Measurements from ENCODE around the gene EPX.

EPX gene

DNA sequence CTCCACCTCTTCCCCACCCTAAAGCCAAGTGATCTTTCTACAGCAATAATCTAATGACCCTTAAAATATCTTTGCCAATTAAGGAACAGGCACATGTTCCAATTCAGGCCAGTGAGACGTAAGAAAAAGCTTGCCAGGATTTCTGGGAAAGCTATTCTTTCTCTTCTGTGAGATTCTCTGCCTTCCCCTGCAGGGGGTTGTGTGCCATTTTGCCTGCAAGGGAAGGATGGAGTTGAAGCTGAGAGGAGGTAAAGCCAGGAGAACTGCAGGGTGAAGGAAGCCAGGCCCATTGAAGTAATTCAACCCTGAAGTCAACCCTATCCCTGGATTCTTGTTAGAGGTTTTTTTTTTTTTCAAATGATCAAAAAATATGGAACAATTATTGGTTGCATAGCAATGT lies 36.9 kb downstream of the EPX start:
- DNase-seq, result no peak

DNA sequence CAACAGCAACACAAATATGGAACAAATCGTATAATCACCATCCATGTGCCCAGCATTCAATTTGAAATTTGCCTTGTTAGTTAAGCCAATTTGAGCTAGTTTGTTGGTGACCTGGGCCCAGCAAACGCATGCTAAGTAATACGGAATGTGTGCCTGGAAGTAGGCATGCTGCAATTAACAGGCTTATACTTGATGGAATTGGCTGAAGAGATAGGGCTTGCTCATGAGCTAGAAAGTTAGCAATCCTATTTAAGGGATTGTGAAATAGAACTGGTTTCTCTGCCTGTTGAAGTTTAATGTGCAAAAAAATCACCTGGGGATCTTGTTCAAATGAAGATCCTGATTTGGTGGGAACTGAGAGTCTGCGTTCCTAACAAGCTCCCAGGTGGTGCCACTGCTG lies 37.4 kb downstream of the EPX start:
- no peak for DNase-seq

DNA sequence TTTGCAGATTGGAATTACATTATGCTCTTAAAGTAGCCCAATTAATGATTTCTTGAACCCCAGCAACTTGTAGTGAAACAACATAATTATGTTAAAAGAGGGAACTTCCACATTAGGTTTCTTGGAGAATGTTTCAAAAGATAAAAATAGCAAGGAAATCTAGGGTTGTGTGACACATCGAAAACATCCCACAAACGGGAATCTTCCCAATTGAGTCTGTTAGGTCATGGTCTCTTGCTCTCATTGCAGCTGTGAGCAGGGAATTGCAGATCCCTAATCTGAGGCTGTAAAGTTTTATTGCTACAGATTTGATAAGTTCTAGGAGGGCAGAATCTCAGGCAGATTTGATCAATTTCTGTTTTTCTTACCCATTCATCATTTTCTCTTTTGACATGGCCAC lies 39.1 kb downstream of the EPX start:
- no peak for DNase-seq

DNA sequence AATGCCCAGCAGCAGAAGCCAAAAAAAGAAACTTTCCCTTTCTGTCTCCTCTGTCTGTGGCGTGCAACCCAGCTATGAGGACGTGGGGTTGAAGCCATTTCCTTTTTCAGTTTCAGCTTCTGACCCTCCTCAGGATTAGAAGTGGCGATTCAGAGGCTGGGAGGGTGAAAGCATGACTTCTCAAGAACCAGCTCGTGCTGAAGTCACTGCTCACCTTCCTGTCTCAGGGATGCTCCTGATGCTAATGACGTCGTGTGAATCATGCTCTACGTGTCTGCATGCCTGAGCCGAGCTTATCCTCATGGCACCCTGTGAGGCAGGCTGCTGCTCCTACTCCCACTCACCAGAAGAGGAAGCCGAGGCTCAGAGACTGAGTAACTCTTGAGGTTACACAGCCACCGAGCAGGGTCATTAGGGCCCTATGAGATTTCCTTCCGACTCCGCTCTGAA lies 40.2 kb downstream of the EPX start:
- DNase-seq, result no peak

DNA sequence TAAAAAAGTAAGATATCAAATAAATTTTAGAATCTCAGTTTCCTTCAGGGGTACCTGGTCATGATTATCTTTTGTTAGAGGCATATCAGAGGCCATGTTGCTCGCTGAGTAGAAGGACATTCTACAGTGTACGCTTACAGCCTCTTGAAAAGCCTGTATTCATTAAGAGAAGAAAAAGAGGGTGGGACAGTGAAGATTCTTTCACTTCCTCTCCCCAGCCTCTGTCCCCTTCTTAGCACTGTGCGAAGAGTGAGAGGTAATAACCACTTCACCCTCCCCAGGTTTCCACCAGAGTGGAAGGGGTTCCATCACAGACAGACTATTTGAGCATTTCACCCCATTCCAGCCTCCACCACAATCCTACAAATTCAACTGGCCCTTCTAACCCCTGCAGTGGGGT lies 41.0 kb downstream of the EPX start:
- DNase-seq, result no peak

DNA sequence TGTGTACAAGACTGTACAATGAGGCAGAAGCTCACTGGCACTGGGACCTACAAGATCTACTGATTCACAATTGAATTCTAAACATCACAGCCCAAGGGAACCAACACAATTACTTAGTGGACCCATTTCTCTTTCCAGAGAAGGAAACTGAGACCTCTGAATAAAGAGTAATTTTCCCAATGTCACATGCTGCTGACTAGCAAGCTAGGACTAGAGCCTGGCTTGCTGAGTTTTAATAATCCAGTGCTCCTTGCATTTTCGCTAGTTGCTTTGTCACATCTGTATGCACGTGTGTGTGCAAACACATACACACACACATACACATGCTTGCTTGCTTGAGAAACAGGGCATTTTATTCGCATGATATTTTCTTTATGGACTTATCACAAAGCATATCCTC lies 42.0 kb downstream of the EPX start:
- DNase-seq, result no peak

DNA sequence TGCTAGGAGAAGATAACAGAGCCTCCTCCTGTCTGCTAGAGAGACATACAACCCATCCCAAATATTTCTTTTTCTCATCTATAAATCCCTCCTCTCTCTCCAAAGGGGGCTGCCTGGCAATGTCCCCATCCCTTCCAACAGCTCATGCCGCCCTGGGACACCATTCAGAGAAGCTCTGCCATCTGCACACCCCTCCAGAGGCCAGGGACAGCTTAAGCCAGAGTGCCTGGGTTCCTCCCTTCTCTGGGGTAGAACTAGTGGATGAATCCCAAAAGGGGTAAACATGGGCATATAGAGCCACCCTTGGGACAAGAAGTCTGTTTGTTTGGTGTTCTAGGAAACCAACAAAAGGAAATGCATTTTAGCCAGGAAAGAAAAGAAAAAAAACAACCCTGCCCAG lies 43.3 kb downstream of the EPX start:
- no peak for DNase-seq

DNA sequence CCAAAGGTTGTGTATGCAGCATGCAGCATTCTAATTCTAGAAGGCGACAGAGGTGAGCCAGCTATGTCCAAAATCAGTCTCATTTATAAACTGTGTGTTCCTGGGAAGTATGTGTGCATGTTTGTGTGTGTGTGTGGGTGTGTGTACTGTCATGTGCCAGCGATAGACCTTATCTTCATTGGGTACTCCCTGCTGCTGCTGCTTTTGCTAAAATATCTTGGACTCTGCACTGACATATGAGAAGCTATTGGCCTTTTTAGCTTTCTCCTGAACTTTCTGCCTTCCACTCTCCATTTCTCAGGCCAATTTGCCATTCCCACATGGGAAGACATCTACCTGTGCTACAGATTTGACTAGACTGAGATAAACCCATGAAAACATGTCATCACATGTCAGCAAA lies 43.9 kb downstream of the EPX start:
- DNase-seq, result no peak

DNA sequence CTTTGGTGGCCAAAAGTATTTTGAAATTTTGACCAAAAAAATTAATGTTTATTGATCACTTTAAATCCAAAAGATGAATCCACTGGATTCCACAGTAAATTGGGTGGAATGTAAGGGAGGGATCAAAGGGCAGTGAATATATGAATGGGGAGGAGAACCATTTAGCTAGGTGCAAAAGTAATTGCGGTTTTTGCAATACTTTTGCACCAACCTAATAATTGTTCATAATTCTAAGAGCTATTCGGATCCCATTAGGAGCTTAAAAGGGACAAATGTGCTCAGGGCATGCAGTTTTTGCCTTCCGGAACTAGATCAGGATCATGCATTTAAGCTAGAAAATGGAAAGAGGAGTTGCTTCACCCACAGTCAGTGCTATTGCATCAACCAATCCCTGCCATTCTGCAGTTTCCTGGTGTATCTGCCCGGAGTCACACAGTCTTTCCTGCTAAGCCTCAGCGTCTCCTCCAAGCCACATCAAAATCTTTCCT lies 45.7 kb downstream of the EPX start, which contains the start of gene LPO:
TSS of gene LPO (plus strand) at position 438 of the 488 bp plus-strand sequence. CDS start 4,396 bp downstream, outside the sequence.
- DNase-seq, result no peak

DNA sequence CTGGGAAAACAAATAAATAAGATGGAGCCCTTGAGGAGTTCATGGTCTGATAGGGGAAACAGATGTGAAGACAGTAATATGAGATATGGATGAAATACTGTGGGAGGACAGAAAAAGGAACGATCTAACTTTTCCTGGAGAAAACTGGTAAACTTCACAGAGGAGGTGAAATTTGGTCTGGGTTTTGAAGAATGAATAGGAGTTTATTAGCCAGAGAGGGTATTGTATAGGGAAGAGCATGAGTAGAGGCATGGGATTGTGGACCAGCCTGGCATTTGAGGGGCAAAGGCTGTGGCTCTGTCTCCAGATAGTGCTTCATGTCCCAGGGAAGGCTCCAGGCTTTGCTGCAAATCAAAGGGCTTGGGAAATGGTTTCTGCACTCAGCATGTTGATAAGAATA lies 47.5 kb downstream of the EPX start:
- DNase-seq, result no peak

DNA sequence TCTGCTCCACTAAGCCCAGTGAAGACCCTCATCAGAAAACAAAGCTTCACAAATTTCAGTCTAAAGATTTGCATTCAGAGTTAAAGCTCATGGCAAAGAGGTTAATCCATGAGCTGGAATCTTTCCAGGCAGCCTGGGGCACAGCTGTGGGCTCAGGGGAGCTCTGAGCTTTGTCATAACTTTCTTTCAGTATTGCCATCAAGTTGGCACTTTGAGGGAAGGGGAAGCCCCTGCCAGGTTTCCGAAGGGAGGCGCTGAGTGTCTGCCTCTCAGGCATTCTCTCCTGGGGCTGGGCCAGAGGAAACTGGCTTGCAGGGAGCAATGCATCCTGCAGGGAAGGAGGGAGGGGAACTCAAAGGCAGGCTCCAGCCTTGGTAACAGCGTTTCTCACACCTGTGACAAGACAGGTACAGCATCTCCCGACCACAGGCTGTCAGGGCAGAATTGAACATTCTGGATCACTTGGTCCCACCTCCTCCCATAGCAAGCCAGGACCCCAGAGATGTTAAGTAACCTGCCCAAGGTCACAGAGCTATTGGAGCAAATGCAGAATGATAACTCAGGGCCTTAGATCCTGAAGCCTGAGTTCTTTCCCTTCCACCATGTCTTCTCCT lies 49.8 kb downstream of the EPX start:
- no peak for DNase-seq

DNA sequence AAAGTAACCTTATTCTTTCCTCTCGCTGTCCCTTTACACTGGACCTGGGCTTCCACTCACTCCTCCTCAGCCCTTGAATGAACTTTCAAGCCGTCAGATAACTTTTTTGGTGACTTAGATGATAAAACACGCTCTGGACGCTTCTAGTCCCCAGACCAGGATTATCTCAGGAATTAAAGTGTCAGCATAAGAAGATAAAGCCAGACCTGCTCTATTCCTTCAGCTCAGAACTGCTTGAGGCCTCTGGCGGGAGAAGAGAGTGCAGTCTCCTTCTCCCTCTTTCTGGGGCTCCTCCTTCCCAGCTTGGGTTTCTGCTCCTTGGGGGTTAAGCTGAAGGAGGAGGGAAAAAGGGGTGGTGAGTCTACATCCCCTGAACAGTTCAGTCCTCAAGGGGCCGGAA lies 52.4 kb downstream of the EPX start:
- DNase-seq, result no peak

DNA sequence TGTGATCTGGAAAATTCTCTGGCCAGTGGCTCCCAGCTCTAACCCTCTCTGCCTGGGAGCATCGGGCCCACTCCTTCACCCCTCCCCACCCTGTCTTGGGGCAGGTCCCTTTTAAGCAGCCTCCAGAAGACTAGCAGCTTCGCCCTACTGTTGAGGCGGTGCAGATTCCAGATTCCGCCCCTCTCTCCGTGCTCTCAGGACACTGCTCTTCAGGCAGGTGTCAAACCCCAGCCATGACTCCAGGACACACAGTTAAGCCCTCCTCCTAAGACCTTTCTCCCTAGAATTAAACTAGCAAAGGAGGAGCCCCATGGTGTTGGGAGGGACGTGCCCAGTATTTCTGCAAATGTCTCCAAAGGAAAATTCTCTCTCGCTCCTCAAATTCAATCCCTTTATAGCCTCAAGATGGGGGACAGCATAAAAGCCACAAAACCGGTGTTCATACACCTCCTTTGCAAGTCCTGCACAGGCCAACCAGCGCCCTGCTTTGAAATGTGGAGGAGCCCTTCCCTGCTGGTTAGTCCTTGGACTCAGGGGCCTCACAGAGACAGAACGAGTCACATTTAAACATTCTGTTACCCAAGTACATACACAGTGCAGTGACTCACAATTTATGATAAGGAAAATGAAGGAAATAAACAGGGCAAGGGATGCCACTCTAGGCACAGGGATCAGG lies 53.0 kb downstream of the EPX start:
- peak; percentile 47 for DNase-seq

DNA sequence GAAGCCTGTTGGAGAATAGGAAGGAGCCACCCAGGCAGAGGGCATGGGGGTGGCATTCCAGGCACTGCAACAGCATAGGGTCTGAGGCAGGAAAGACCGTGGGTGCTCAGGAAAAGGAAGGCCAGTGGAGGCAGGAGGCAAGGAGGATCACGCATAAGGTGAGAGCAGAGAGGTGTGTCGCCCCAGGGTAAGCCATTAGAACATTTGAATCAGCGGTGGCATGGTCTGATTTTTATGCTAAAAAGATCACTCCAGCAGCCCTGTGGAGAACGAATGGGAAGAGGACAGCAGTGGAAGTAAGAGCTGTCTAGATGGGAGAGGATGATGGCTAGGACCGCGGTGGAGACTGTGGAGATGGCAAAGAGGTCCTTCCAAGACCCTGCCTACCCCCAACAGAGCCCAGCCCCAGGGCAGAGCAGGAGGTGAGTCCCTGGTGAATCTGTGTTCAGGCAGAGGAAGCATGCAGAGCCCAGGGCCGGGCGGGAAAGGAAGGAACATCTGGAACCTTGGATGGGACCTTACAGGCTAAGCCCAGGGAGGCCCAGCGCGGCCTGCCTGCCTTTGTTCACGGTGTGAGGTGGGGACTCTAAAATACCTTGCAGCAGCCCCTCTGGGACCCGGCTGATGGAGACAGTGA lies 53.7 kb downstream of the EPX start:
- DNase-seq, result peak; percentile 44

DNA sequence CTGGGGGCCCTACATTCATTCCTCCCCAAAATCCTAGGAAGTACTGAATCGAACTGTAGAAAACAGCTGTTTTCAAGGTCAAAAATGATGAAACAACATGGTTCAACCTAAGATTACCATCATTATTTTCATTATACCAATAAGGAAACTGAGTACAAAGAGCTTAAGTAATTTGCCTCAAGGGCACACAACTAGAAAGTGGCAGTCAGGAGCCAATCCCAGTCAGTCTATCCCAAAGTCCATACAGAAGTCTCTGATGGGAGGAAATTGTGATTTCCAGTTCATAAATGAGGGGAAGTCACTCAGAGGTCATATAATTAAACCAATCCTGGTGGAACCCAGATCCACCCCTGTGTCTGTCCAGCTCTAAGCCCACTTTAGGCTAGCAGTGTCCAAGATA lies 54.3 kb downstream of the EPX start:
- no peak for DNase-seq

DNA sequence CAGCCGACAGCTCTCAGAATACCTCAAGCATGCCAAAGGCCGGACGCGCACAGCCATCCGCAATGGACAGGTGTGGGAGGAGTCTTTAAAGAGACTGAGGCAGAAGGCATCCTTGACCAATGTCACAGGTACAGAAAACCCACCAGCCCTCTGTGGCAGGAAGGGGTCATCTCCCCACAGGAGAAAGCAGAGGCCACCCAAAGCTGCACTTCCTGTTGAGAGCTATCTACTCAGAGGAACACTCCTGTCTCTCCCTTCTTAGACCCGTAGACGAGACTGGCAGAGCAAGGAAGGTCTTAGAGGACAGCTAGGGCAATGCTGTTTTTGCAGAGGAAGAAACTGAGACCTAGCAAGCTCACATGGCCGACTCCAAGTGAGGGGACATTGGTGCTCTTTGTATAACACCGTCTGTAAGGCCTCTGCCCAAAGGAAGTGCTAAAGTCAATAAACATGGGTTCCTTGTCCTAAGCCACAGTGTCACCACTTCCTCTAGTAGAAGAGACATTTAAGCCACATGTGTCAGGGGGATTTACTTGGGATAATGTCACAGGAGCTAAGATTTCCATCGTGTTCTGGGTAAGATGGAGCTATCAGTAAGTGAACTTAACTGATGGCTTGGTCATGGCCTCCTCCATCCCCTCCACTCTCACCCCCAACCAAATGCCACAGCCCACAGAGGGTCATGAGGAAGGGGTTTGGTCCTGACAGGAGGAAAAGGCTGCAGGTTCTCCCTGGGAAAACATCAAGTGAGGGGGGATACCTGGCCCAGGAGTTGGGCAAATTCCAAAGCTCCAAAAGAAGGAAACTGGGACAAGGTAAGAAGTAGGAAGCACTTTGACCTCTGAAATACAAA lies 55.2 kb downstream of the EPX start:
- peak; percentile 58 for DNase-seq

DNA sequence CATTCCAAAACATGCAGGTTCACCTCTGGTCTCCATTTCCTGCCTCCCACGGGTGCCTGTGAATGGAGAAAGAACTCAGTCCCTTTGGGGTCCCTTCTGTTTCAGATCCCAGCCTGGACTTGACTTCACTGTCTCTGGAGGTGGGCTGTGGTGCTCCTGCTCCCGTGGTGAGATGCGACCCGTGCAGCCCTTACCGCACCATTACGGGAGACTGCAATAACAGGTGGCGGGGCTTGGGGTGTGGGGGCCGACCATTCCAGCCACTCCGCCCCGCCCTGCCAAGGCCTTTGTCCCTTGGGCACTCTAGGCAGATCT lies 56.4 kb downstream of the EPX start:
- no peak for DNase-seq

DNA sequence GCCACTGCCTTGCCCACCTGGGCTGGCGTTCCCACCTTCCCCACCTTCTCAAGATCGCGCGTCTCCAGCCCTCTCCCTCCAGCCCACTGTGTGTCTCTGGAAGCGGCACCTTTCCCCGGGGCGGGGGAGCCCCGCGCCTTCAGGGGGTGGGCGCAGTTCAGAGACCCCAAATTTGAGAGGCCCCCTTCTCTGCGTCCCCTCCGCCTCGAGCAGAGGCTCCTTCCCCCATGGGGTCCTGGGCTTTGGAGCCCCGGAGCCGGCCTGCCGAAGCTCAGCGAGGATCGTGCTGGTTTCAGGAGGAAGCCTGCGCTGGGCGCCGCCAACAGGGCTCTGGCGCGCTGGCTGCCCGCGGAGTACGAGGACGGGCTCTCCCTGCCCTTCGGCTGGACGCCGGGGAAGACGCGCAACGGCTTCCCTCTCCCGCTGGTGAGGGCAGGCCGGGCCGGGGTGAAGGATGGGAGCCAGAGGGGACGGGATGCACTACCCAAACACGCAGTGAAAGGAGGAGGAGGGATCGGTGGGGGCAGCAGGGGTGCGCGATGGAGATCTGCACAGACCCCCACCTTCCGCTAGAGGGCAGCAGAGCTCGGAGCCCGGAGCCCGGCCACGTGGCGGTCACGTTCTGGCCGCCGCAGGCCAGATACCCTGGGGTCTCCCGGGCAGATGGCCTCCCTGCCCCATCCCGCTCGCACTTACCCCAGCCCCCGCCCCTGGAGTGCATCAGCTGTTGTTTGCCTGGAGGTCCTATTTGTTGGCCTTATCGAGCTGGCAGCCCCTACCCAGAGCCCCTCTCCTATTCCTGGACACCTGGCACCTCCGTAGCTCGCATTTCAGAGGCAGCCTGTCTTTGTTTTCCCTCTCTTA lies 57.0 kb downstream of the EPX start:
- peak; percentile 94 for DNase-seq

DNA sequence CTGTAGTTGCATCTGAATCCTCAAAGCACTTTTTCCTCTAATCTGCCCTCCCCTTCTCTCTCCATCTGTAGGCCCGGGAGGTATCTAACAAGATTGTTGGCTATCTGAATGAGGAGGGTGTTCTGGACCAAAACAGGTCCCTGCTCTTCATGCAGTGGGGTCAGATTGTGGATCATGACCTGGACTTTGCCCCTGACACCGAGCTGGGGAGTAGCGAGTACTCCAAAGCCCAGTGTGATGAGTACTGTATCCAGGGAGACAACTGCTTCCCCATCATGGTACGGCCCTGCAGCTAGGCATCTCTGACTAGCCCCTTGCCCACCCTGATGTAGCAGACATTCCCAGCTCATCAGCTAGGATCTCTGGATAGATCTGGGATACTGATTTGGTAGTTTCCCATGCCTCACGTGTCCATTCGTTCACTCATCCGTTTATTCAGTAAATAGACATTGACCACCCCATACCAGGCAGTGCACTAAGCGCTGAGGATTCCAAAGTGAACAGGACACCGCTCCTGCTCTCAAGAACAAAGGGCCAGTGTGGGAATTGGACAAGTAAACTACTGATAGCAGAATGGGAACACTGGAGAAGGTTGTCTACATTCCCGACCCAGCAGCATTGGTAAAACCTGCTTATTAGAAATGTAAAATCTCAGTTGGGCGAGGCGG lies 58.0 kb downstream of the EPX start:
- DNase-seq, result peak; percentile 61

DNA sequence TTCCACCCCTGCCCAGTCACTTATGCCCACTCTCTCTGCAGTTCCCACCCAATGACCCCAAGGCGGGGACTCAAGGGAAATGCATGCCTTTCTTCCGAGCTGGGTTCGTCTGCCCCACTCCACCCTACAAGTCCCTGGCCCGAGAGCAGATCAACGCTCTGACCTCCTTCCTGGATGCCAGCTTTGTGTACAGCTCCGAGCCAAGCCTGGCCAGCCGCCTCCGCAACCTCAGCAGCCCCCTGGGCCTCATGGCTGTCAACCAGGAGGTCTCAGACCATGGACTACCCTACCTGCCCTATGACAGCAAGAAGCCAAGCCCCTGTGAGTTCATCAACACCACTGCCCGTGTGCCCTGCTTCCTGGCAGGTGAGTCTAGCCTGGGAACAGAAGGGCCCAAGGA lies 59.6 kb downstream of the EPX start:
- peak; percentile 53 for DNase-seq

DNA sequence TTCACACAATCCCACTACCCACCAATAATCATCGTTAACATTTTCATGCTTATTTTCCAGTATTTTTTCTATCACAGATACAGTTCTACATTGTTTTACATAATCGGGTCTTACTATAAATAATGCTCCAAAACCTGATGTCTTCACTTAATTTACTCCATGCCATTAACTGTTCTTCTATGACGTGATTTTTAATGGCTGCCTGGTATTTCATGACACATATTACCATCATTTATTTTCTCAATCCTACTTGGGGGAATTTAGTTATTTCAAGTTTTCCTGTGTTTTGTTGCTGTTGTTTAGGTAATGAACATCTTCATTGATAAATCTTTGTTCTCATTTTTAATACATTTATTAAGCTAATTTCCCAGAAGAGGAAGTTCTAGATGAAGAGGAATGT lies 60.6 kb downstream of the EPX start:
- DNase-seq, result no peak

Data from activated CD8-positive, alpha-beta memory T cell treated with anti-CD3 and anti-CD28 coated beads for 24 hours (primary cell).